22Rv1 (cell line): Measurements from ENCODE around the gene CLGN.

Experiments
- ZFX ChIP-seq: fragments of 450-650 bp; IDR thresholded peaks from 2 replicates; pipeline ENCODE4 v1.6.1; 2017; ENCODE audit warnings: antibody characterized with exemption, borderline replicate concordance
- TF ChIP-seq, protein P1 (sequence below): fragments of 450-650 bp; IDR thresholded peaks from 2 replicates; pipeline ENCODE4 v1.5.1; 2017; ENCODE audit warnings: mild to moderate bottlenecking

- TF ChIP-seq, protein P1, sequence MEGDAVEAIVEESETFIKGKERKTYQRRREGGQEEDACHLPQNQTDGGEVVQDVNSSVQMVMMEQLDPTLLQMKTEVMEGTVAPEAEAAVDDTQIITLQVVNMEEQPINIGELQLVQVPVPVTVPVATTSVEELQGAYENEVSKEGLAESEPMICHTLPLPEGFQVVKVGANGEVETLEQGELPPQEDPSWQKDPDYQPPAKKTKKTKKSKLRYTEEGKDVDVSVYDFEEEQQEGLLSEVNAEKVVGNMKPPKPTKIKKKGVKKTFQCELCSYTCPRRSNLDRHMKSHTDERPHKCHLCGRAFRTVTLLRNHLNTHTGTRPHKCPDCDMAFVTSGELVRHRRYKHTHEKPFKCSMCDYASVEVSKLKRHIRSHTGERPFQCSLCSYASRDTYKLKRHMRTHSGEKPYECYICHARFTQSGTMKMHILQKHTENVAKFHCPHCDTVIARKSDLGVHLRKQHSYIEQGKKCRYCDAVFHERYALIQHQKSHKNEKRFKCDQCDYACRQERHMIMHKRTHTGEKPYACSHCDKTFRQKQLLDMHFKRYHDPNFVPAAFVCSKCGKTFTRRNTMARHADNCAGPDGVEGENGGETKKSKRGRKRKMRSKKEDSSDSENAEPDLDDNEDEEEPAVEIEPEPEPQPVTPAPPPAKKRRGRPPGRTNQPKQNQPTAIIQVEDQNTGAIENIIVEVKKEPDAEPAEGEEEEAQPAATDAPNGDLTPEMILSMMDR = no peak
- TF ChIP-seq ZFX = no peak
Measured at GRCh38 chr4:140408974-140409373, 18.5 kb downstream of the CLGN start.
